Measurements from ENCODE around the gene BAD.
A peak's percentile ranks its signal among the peaks of the same experiment; 100 is the strongest.
"Not testable (repeated sequence)": the region's sequence is repeated elsewhere in the genome, so short reads cannot be mapped to it uniquely, and the experiment has no call there.

BAD gene

GRCh38 chr11:64314805-64315561 is 30.5 kb upstream of the BAD start:
- no peak for DNase-seq

- no peak for DNase-seq
Observed at GRCh38 chr11:64314146-64314804, 29.8 kb upstream of the BAD start.

- DNase-seq = no peak
Observed at GRCh38 chr11:64313491-64314145, 29.2 kb upstream of the BAD start.

- DNase-seq = no peak
Observed at GRCh38 chr11:64312947-64313346, 28.5 kb upstream of the BAD start.

- not testable (repeated sequence) for DNase-seq
Observed at GRCh38 chr11:64307795-64308194, 23.3 kb upstream of the BAD start.

- DNase-seq = no peak
Observed at GRCh38 chr11:64306876-64307622, 22.6 kb upstream of the BAD start.

- DNase-seq = no peak
Observed at GRCh38 chr11:64306563-64306875, 22.1 kb upstream of the BAD start.

GRCh38 chr11:64305691-64306562 is 21.5 kb upstream of the BAD start:
- DNase-seq = peak; percentile 87

GRCh38 chr11:64305075-64305690 is 20.7 kb upstream of the BAD start, which contains the start of gene ESRRA:
Gene ESRRA, plus strand, starts transcription at chr11:64305524. Its CDS starts 1,656 bp downstream, at chr11:64307180.
- DNase-seq = peak; percentile 100

- peak; percentile 96 for DNase-seq
Observed at GRCh38 chr11:64304316-64305072, 20.0 kb upstream of the BAD start.

- DNase-seq = no peak
Observed at GRCh38 chr11:64304032-64304315, 19.5 kb upstream of the BAD start.

- DNase-seq = no peak
Observed at GRCh38 chr11:64303109-64304031, 18.9 kb upstream of the BAD start.

- DNase-seq = no peak
Observed at GRCh38 chr11:64299847-64300648, 15.6 kb upstream of the BAD start, which contains the start of gene CATSPERZ. Gene CATSPERZ, plus strand, starts transcription at chr11:64300358. Its CDS starts 53 bp downstream, at chr11:64300411.

GRCh38 chr11:64298966-64299846 is 14.7 kb upstream of the BAD start:
- DNase-seq = no peak

GRCh38 chr11:64297699-64298358 is 13.4 kb upstream of the BAD start:
- DNase-seq = no peak

GRCh38 chr11:64296830-64297698 is 12.6 kb upstream of the BAD start:
- no peak for DNase-seq
